ENCODE data around the gene RAB3GAP1.

GRCh38 chr2:135052042-135052876, at the start of gene RAB3GAP1:
- TF ChIP-seq EP300 (IDR thresholded peaks at IDR 0.05): peak in 1 of 2 donors; percentile 87
- peak in 1 of 2 donors; percentile 54 for TF ChIP-seq POLR2A (IDR thresholded peaks at IDR 0.05)

Data from tibial nerve (tissue), 3 donors.